GM12878 (cell line): ENCODE data around the gene GABPB2. TPM values are rescaled to one million over a fixed set of nuclear protein-coding genes. Genes with fewer than 3 reads are reported as not detected.

Experiments used
- ATAC-seq: fragments of 200-7000 bp; cut with Tn5 transposase; 3 replicates; pipeline ENCODE4 v1.9.1; 2020; ENCODE audit warnings: mild to moderate bottlenecking, moderate library complexity
- Bru-seq: library from RNA; stranded (reverse); fragments of 400-500 nt; gene quantifications from one replicate; lab custom pipeline; 2021; lab: Mats Ljungman, UMichigan
- BruChase-seq, 2 experiments: library from RNA; stranded (reverse); fragments of 400-500 nt; gene quantifications; one replicate each; lab custom pipeline; 2021; lab: Mats Ljungman, UMichigan
- BruUV-seq: library from RNA; stranded (reverse); fragments of 400-500 nt; replicated peaks from 2 replicates; lab custom pipeline; 2021; lab: Mats Ljungman, UMichigan
- CTCF ChIA-PET: fragments of 300-600 bp; sonication (Branson Sonifier 250); formaldehyde crosslinking; extraction: SDS; loops from one replicate; lab custom pipeline; 2021; ENCODE audit warnings: inconsistent platforms; lab: Yijun Ruan, JAX
- POLR2A ChIA-PET: fragments of 350-600 bp; formaldehyde crosslinking; extraction: SDS; loops from one replicate; lab custom pipeline; 2021; ENCODE audit warnings: inconsistent platforms; lab: Charles Lee
- RAD21 ChIA-PET: fragments of 300-600 bp; sonication (Branson Sonifier 250); formaldehyde crosslinking; loops from one replicate; lab custom pipeline; 2023; ENCODE audit warnings: antibody characterized with exemption; ENCODE audit not compliant: unreplicated experiment; lab: Charles Lee
- SMC1A ChIA-PET: fragments of 300-600 bp; sonication (Branson Sonifier 250); formaldehyde crosslinking; loops from one replicate; lab custom pipeline; 2023; ENCODE audit not compliant: unreplicated experiment, uncharacterized antibody; lab: Charles Lee
- DNase-seq: peaks from one replicate; pipeline ENCODE4 v3.0.0-alpha.2; 2011; ENCODE audit warnings: low read depth, low spot score
- FAIRE-seq: peaks from 3 replicates; lab custom pipeline; 2011; peaks lifted over from hg19 to GRCh38; lab: Jason Lieb, UNC
- H2AFZ ChIP-seq: 2 replicates; pipeline ENCODE4 v1.6.0; 2011; ENCODE audit warnings: low read depth, low read length, control low read depth; ENCODE audit not compliant: control insufficient read depth
- H3K27ac ChIP-seq: 2 replicates; pipeline ENCODE4 v1.5.1; 2011; ENCODE audit warnings: control low read depth; ENCODE audit not compliant: control insufficient read depth, insufficient read depth
- H3K27me3 ChIP-seq, 2 experiments: replicated peaks in 1 of 2; 2 replicates each; pipeline versions ENCODE4 v1.6.0 to v1.6.1; 2011; ENCODE audit warnings: low read length in 1 of 2; ENCODE audit not compliant: control insufficient read depth in 2 of 2, insufficient read depth in 2 of 2
- H3K36me3 ChIP-seq, 2 experiments: 2 replicates each; pipeline ENCODE4 v1.5.1; 2011; ENCODE audit warnings: low read length in 1 of 2; ENCODE audit not compliant: control insufficient read depth in 2 of 2, insufficient read depth in 2 of 2
- H3K4me1 ChIP-seq: 2 replicates; pipeline ENCODE4 v1.6.1; 2011; ENCODE audit warnings: mild to moderate bottlenecking, low read length, moderate library complexity, mixed read lengths; ENCODE audit not compliant: control insufficient read depth, insufficient read depth
- H3K4me2 ChIP-seq: 2 replicates; pipeline ENCODE4 v1.6.0; 2011; ENCODE audit warnings: control low read depth; ENCODE audit not compliant: control insufficient read depth, insufficient read depth
- H3K4me3 ChIP-seq: fragments of 200-600 bp; sonication (generic); 2 replicates; pipeline ENCODE4 v1.5.1; 2016
- H3K79me2 ChIP-seq: 2 replicates; pipeline ENCODE4 v1.6.0; 2011; ENCODE audit warnings: low read length; ENCODE audit not compliant: control insufficient read depth, insufficient read depth
- H3K9ac ChIP-seq: 2 replicates; pipeline ENCODE4 v1.8.0; 2011; ENCODE audit warnings: low read length, control low read depth, mixed read lengths; ENCODE audit not compliant: control insufficient read depth, insufficient read depth
- H3K9me3 ChIP-seq: replicated peaks from 3 replicates; pipeline ENCODE4 v1.5.1; 2011; ENCODE audit warnings: mild to moderate bottlenecking, low read length; ENCODE audit not compliant: control insufficient read depth, insufficient read depth
- H4K20me1 ChIP-seq: 2 replicates; pipeline ENCODE4 v1.6.0; 2011; ENCODE audit not compliant: control insufficient read depth, insufficient read depth
- CEBPZ ChIP-seq: fragments of 150-350 bp; IDR thresholded peaks from 2 replicates; pipeline ENCODE4 v1.6.1; 2016; ENCODE audit warnings: low read depth, low read length
- CHD2 ChIP-seq: IDR thresholded peaks from 2 replicates; pipeline ENCODE4 v1.6.1; 2011; ENCODE audit warnings: low read depth, low read length, improper control_type of control experiment, borderline replicate concordance
- CREM ChIP-seq: IDR thresholded peaks from 2 replicates; pipeline ENCODE4 v1.6.1; 2014; ENCODE audit warnings: antibody characterized with exemption, low read depth
- DPF2 ChIP-seq: fragments of 450-650 bp; IDR thresholded peaks from 2 replicates; pipeline ENCODE4 v1.6.1; 2017; ENCODE audit warnings: mild to moderate bottlenecking
- IRF3 ChIP-seq: fragments of 450-650 bp; IDR thresholded peaks from 2 replicates; pipeline ENCODE4 v1.6.1; 2014; ENCODE audit warnings: mild to moderate bottlenecking
- IRF5 ChIP-seq: fragments of 450-650 bp; IDR thresholded peaks from 2 replicates; pipeline ENCODE4 v1.6.1; 2017; ENCODE audit warnings: borderline replicate concordance
- MTA2 ChIP-seq: fragments of 450-650 bp; IDR thresholded peaks from 2 replicates; pipeline ENCODE4 v1.6.1; 2016; ENCODE audit warnings: low read depth, mild to moderate bottlenecking, moderate library complexity
- POLR2AphosphoS2 ChIP-seq: IDR thresholded peaks from 2 replicates; pipeline ENCODE4 v1.6.1; 2011; ENCODE audit warnings: low read depth, mild to moderate bottlenecking, low read length, improper control_type of control experiment, moderate library complexity
- RUNX3 ChIP-seq: IDR thresholded peaks from 2 replicates; pipeline ENCODE4 v1.6.1; 2012; ENCODE audit warnings: low read length, inconsistent platforms
- SRF ChIP-seq, 2 experiments: IDR thresholded peaks; 2 replicates each; pipeline ENCODE4 v1.6.1; 2011; ENCODE audit warnings: low read depth in 2 of 2, low read length in 2 of 2, mild to moderate bottlenecking in 1 of 2, moderate library complexity in 1 of 2
- YY1 ChIP-seq: IDR thresholded peaks from 2 replicates; pipeline ENCODE4 v1.6.1; 2011; ENCODE audit warnings: low read depth, mild to moderate bottlenecking, low read length
- WGBS: methylation state at CpG from one replicate; pipeline ENCODE4 v1.1.6; 2016; ENCODE audit warnings: low lambda C conversion rate; ENCODE audit not compliant: insufficient replicate concordance, insufficient coverage; ENCODE audit errors: missing lambda C conversion rate; 5-methylcytosine and 5-hydroxymethylcytosine counted together
- in situ Hi-C: fragments of 300-500 bp; cut with MboI; formaldehyde crosslinking; loops from 9 replicates; pipeline ENCODE4 v1.14.3; 2018; ENCODE audit warnings: mixed read lengths
- intact Hi-C: fragments of 100-400 bp; cut with micrococcal nuclease; formaldehyde crosslinking; loops from one replicate; pipeline ENCODE4 v1.14.2; 2022; ENCODE audit not compliant: unreplicated experiment
- long read RNA-seq, 2 experiments: library from polyadenylated mRNA; unstranded; transcript quantifications; one replicate each; pipeline ENCODE4 v2.0.0, GENCODE V29; 2019 to 2020
- polyA minus RNA-seq, 3 experiments: library from RNA; depleted of rRNA, polyadenylated mRNA; stranded (reverse); fragments of >200 nt; gene quantifications; 2 replicates each; pipeline ENCODE4 v1.2.3, GENCODE V29; 2011
- polyA plus RNA-seq, 11 experiments: library from polyadenylated mRNA; depleted of rRNA in 4 of 11; unstranded in 6 of 11; stranded (reverse) in 5 of 11; fragments of >200 nt; fragmentation: Nextera tagmentation in 4 of 11; fragmentation: Illumina TruSeq in 1 of 11; extraction: Ambion mirVana in 4 of 11; extraction: Trizol in 1 of 11; gene quantifications; 1 replicate in 1 of 11; 2 replicates in 10 of 11; pipeline versions ENCODE4 v1.2.1 to v1.2.3, GENCODE V29; 2011 to 2016; ENCODE audit warnings: inconsistent platforms in 2 of 11, missing spikeins in 2 of 11, low read depth in 1 of 11
- total RNA-seq, 4 experiments: library from RNA; depleted of rRNA in 3 of 4; stranded (reverse); fragments of >200 nt in 3 of 4; fragmentation: Illumina TruSeq in 1 of 4; extraction: Trizol in 1 of 4; gene quantifications; 2 replicates each; pipeline versions ENCODE4 v1.2.1 to v1.2.3, GENCODE V29; 2013 to 2021

The GABPB2 gene
- total RNA-seq (2013; cell fraction: nucleolus; rRNA removed), result 9.6 and 10.0 TPM in 2 replicates
- total RNA-seq (2014; rRNA removed), result 6.1 and 7.6 TPM in 2 replicates
- 9.7 and 10.5 TPM in 2 replicates for total RNA-seq (2014; rRNA removed; fragmentation: Illumina TruSeq; extraction: Trizol)
- 8.8 and 9.4 TPM in 2 replicates for total RNA-seq (2021)
- polyA plus RNA-seq (2011; ENCODE audit: low read depth), result 2.9 TPM
- 7.5 and 7.9 TPM in 2 replicates for polyA plus RNA-seq (2011; rRNA removed)
- polyA plus RNA-seq (2011; cell fraction: cytosol; rRNA removed), result 4.9 and 6.8 TPM in 2 replicates
- polyA plus RNA-seq (2011; cell fraction: nucleus; rRNA removed), result 2.7 and 4.0 TPM in 2 replicates
- polyA plus RNA-seq (2012), result 4.0 and 4.5 TPM in 2 replicates
- 6.8 and 10.3 TPM in 2 replicates for polyA plus RNA-seq (2014; fragmentation: Illumina TruSeq; extraction: Trizol)
- polyA plus RNA-seq (2014; fragmentation: Nextera tagmentation; extraction: Ambion mirVana), result 1 to 10 TPM; 2.3 to 2.6 TPM
- polyA plus RNA-seq (2014; rRNA removed), result 7.1 and 7.3 TPM in 2 replicates
- polyA plus RNA-seq (2016; fragmentation: Nextera tagmentation; extraction: Ambion mirVana), result 1 to 10 TPM; 4.9 to 6.6 TPM
- polyA minus RNA-seq (2011; rRNA and poly(A)+ RNA removed), result 7.1 and 12.4 TPM in 2 replicates
- polyA minus RNA-seq (2011; cell fraction: cytosol; rRNA and poly(A)+ RNA removed), result 1.7 and 2.0 TPM in 2 replicates
- polyA minus RNA-seq (2011; cell fraction: nucleus; rRNA and poly(A)+ RNA removed), result 1.1 and 1.3 TPM in 2 replicates
- Bru-seq, nascent RNA, result percentile 43 among the genes with signal in this experiment
- percentile 51 among the genes with signal in this experiment for BruChase-seq, experiment 1, labeled RNA remaining after a 6-hour chase
- percentile 47 among the genes with signal in this experiment for BruChase-seq, experiment 2, labeled RNA remaining after a 2-hour chase
- long read RNA-seq, experiment 1, partial matches to known transcripts, result 0 of 2 reads
- long read RNA-seq, experiment 1, other reads (novel, unspliced or antisense), result 2 of 2 reads
- long read RNA-seq, experiment 2, full-length matches to known transcripts, result 2 of 14 reads
- long read RNA-seq, experiment 2, partial matches to known transcripts, result 2 of 14 reads
- long read RNA-seq, experiment 2, other reads (novel, unspliced or antisense), result 10 of 14 reads

- peak within 1 kb of the TSS; percentile 93 for H3K4me2 ChIP-seq
- peaks cover 8% of the 10 kb centered on the region for H3K4me1 ChIP-seq
- peak within 1 kb of the TSS; percentile 99 for H3K4me3 ChIP-seq
- H3K9me3 ChIP-seq, result no peaks in the 10 kb centered on the region
- RAD21 ChIA-PET, result interaction anchor here (0.7 to 2.6 kb wide), 6 partner anchors 9 to 181 kb away, joined by 3 to 26 read pairs (median 6); partner anchors contain the start of genes CDC42SE1, MLLT11 and TNFAIP8L2
- 2% methylated on average over 33 of the region's 50 CpGs for WGBS
- peaks cover 10% of the 10 kb centered on the region for H3K79me2 ChIP-seq
- peak; percentile 72 for DNase-seq
- H4K20me1 ChIP-seq, result no peaks in the 10 kb centered on the region
- peak within 1 kb of the TSS; percentile 100 for H2AFZ ChIP-seq
- FAIRE-seq, result peak; percentile 47
- CTCF ChIA-PET, result interaction anchor here (0.6 to 4.2 kb wide), 14 partner anchors 9 to 105 kb away, joined by 3 to 26 read pairs (median 6); partner anchors contain the start of genes C1orf56, CDC42SE1, MLLT11 and TMOD4
- POLR2A ChIA-PET, result interaction anchor here (0.5 to 2.8 kb wide), 7 partner anchors 11 to 701 kb away, joined by 3 to 38 read pairs (median 4); partner anchors contain the start of genes C1orf56, CDC42SE1, MLLT11 and TNFAIP8L2
- no peaks in the 10 kb centered on the region for H3K27me3 ChIP-seq
- H3K27ac ChIP-seq, result peak within 1 kb of the TSS; percentile 100
- intact Hi-C loops (loop anchor here (1.0 kb wide), 2 partner anchors 11 to 86 kb away; partner anchors contain the start of genes CDC42SE1 and TNFAIP8L2), in situ Hi-C loops (no loop called here)
- TSS peak; percentile 88 for BruUV-seq
- SMC1A ChIA-PET, result interaction anchor here (0.6 to 3.2 kb wide), 5 partner anchors 9 to 86 kb away, joined by 4 to 22 read pairs (median 7); partner anchors contain the start of genes MLLT11 and TNFAIP8L2
- no peaks in the 10 kb centered on the region for H3K36me3 ChIP-seq
- ATAC-seq, result peak; percentile 97
- H3K9ac ChIP-seq, result peak within 1 kb of the TSS; percentile 98
- peak; percentile 97 for TF ChIP-seq CHD2
- peak; percentile 54 for TF ChIP-seq MTA2
- TF ChIP-seq RUNX3, result peak; percentile 79
- TF ChIP-seq CEBPZ, result no peak
- peak; percentile 59 for TF ChIP-seq DPF2
- TF ChIP-seq POLR2AphosphoS2, result no peak; the same call in none of the 2 replicates
- TF ChIP-seq CREM, result peak; percentile 97
- 0 out of 4 replicates have a peak, but pooled peaks of 1 of the 2 experiments have one; percentile 18 for TF ChIP-seq SRF (IDR thresholded peaks at IDR 0.05; ENCODE audit: low read depth in 2 of 2, low read length in 2 of 2)
- peak; percentile 98 for TF ChIP-seq YY1
- no peak for TF ChIP-seq IRF3
- peak; percentile 7; the same call in 1 of the 2 replicates for TF ChIP-seq IRF5
Measured at GRCh38 chr1:151070474-151071276, at the start of gene GABPB2. GABPB2 (plus strand) TSS chr1:151070761; CDS start chr1:151088190, 17,429 bp downstream.
